CD4-positive, alpha-beta T cell treated with Interleukin-21 for 1 hour (primary cell): ENCODE measurements around the gene IRS1.

Source experiments
- DNase-seq: peaks from one replicate; pipeline ENCODE4 v3.0.0-alpha.2; 2020

IRS1 gene

DNA sequence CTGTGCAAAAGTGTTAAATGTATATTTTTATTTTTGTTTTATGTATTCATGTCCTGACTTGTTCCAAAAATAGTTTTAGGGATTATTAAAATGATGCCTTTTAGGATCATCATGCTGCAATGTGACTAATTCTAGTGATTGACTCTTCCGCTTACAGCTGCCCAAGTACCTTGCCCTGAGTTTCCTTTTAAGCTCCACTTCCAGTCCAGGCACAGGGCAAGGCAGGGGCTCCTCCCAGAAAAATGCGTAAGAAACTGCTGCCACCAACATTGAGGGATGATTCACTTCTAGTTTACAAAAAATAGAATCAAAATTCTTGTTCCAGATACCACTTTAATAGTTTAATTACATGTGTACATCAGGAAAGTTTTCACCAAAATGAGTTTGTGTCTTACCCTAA lies 116.4 kb downstream of the IRS1 start:
- no peak for DNase-seq
